Measurements from ENCODE around the gene LRRC27.
"Not testable (repeated sequence)": the region's sequence is repeated elsewhere in the genome, so short reads cannot be mapped to it uniquely, and the experiment has no call there.

The LRRC27 gene

DNA sequence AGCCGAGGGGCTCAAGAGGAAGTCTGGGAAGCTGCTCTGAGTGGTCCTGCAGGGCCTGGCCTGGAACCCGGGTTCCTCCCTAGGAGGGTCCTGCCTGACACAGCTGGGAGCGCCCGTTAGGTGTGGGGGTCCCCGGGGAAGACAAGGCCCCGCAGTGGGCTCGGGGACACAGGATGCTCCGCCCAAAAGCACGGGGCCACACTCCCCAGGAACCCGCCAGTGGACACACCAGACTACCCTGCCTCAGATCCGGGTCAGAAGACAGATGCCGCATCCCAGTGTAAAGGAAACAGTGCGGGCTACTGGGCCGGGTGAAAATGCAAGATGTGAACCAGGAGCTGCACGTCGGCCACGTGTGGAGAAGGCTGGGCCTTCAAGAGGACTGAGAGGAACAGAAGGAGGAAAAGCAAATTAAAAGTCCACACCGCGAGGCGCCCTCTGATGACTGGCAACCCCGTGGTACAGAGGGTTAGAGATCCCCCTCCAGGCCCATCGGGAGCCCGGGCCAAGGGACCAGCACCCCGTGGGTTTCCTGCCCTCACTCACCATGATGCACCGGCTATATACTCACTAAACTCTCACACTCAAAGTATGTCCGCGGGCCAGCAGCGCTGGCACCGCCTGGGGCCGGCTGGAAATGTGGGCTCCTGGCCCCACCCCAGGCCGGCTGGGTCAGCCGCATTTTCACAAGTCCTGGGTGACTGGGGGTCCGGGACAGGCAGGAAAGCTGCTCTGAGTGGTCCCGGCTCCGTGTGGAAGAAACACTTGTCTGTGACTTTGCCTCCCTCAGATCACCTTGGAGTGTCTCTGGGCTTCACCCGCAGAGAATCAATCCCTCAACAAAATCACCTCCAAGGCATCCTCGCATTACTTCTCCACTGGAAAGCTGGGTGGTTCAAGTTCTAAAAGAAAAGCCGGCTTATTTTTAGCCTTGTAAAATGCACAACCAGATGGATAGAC, 30.3 kb upstream of the LRRC27 start:
- no peak for DNase-seq

DNA sequence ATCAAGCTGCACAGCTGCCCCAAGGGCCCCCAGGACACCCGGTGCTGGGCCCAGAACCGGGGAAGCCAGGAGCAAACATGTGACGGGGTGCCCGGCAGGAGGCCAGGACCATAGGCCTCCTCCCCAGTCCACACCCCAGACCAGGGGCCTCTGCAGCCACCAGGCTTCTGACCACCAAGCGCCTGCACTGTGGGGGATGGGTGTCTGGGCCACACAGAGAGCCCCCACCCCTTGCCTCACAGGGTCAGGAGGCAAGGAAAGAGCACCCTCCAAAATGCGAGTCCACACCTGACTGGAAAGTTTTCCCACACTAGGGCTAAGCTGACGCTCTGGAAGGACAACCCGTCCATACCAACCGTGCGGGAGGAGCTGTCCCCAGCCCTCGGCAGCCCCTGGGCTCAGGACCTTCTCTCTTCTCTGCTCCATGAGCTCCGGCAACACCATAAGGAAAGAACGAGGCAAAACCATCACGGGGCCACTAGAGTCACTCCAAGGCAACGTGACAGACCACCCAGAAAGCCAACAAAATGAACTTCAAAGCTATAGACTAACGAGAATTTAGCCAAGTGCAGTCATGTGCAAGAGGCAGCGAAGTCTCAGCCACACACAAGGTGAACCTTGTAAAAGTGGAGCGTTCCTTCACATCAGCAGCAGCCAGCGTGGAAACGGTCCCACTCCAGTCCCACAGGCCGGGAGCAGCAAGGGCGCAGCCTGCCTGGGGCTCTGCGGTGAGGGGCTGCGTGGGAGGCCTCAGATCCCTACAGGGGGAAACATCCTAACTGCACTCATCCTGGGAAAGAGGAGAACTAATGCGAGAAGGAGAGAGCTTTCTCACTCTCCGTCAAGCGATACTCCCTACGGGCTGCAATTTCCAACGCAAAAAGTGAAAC, 29.3 kb upstream of the LRRC27 start:
- no peak for DNase-seq

DNA sequence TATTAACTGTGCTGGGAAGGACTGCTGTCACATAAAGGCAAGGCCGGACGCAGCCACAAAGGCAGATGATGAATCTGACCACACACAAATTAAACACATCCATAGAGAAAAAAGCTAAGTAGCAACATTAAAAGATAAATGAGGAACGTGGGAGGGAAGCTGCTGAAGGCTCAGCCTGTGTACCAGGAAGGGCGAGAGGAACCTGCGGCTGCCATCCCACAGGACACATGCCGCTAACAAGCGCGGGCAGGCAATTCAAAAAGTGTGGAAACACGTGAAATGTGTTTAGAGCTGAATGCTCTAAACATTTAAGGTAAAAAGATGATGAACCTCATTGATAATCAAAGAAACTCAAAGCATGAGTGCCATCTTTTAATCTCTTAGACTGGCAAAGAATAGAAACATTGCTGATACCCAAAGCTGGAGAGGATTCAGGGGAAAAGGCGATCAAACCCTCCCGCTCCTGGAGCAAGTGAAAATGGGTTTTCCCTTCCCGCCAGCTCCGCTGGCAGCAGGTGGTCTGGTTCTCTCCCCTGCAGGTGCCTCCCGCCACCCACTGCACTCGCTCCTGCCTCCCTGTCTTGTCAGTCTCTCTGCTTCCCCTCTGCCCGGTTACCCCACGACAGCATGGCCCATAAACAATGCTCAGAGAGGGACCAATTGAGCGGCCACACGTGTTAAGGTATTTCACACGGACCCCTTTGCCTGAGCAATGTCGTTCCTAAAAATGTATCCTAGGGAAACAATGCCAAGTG, 28.5 kb upstream of the LRRC27 start:
- DNase-seq = no peak

DNA sequence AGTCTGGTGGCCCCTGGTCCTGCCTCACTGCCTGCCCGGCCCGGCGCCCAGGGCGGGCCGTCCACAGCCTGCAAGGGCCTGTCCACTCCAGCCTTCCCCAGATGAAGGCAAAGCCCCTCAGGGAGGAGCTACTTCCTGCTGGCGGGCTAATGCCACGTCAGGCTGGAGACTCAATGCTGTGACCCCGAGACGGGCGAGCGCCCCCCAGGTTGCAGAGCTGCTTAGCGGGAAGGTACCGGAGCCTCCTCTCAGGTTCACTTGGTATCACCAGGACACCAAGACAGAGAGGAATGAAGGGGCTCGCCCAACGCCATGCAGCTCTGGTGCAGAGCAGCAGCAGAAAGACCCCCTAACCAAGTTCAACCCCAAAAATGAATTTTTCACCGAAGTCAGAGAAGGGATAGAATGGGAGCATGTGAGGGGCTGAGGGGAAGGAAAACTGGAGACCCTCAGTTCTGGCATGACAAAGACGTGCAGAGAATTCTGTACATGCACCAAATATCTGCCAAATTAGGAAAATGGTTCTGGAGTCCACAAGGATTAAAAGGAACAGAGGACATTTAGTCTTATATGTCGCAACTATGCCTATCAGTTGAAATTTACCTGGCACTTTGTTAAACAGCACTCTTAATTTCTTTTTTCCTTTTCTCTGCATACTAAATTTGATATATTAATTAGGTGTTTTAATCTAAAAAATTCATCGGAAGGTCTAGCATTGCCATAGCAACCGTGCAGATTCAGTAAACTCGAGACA, 27.1 kb upstream of the LRRC27 start:
- DNase-seq = no peak

DNA sequence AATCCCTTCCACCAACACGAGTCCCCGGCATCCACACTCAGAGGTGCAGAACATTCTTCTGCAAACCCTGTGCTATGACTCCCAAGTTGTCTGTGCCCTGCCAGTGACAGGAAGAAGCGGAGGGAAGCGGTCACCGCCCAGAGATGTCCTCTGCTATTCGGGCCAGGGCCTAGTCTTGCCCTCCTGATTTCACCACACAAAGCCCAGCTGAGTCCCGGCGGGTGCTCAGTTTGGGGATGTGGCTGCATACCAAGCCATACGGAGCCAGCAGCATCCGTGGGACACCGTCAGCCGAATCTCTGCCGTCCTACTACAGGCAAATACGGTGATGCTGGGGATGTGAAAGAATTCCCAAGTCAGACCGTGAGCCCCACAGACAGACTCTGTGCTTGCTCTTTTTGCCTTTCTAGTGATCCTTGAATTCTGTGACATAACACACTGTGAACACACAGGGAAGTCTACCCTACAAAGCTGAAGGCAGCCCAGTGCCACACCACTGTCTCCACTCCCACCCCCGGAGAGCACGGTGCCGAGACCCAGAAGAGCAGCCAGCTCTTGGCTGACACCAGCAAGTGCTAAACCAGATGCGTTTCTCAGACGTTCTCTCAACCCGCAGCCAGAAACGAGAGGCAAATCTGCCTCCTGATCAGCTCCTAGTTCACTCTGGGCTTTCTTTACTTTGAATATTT, 26.2 kb upstream of the LRRC27 start:
- DNase-seq = no peak

GRCh38 chr10:132306343-132306685, 25.7 kb upstream of the LRRC27 start:
- no peak for DNase-seq

DNA sequence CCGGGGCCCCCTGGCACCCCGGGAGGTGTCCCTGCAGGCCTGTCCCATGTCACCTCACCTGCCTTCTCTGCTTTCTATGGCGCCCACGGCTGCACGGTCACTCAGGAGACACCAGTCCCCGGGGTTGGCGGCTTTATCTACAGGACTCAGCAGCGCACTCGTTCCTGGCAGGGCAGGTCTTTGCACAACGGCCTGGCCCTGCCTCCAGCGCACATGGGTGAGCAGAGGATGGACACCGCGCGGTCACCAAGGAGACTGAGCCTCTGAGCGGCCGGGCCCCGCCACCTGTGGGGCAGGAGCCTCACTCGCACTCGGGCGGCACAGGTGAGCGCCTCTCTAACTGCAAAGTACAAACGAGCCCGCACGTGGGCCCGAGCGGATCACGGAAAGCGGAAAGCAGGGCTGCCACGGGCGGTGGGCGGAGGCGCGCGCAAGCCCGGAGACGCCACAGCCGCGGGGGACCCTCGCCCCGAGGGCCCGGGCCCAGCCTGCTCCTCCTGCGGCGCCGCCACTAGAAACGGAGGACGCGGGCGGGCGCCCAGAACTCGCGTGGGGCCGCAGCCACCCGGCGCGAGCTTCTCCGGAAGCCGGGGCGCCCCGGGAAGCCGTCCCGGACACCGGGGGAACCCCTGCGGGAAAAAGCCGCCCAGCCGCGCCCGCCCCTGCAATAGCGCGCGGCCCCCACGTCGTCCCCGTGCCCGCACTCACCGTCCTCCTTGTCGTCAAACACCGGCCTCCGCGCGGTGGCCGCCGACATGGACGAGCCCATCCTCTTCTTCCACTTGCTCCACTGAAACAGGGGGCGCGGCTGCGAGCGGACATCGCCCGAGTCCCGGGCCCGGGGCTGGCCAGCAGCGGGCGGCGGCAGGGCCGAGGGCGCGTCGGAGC, 24.9 kb upstream of the LRRC27 start:
- no peak for DNase-seq

DNA sequence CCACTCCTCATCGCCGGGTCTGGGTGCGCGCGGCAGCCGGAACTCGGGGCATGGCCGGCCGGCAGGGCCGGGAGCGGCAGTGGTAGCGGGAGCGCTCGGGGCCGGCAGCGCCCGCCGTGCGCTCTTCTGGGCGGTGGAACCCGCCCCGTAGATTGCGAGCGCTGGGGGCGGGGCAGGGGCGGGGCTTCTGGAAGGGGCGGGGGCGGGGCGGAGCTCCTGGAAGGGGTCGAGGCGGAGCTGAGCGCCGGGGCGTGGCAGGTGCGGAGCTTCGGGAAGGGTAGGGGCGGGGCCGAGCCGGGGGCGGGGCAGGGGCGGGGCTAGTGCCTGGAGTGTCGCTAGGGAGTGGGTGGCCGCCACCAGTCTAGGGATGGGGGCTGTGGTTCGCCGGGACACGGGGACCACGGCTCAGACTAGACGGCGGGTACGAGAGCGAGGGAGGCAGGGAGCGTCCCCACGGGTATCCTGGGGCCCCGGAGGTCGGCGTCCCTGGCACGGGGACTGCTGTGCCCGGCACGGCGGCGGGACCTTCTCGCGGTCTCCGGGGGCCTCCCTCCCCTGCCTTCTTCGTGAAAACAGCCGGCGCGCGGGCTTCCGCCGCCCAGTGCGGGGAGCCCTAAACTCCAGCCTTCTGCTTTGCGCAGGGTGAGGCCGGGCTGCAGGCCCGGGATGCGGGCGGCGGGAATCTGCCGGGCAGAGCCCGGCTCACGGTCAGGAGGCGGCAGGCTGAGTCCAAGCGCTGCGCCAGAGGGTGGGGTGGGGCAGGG, 24.0 kb upstream of the LRRC27 start, which contains the start of gene STK32C:
TSS of gene STK32C (minus strand) at position 128 of the 764 bp plus-strand sequence. CDS start at position 11, 117 bp downstream.
- DNase-seq = no peak

GRCh38 chr10:132308587-132309470, 23.2 kb upstream of the LRRC27 start:
- no peak for DNase-seq

- no peak for DNase-seq
Measured at GRCh38 chr10:132309471-132309865, 22.5 kb upstream of the LRRC27 start.

DNA sequence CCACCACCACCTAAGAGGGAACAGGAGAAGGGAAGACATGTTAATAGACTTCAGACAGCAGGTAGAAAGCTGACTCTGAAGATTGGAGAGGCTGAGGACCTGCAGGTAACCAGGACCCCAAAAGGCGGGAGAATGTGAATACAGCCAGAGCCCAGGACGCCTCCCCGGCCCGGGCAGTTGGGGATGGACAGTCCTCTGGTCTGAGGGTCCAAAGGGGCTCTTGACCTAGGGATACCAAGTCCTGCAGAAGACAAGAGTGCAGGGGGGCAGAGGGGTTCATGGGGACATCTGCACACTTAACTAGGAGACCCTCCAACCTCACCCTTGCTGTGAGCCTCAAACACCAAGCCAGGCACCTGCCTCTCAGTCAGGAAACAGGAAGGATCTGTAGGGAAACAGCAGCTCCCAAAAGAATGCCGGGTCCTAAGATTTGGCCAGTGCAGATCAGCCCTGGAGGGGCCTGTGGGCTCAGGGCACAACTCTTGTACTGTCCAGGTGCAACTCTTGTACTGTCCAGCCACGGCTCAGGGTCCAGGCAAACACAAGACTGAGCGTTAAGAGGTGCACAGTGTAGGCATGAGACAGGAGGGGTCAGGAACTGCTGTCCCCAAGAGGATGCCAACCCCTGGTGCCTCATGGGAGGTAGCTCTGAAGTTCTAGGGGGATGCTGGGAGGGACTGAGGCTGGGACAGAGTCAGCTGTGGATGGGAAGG, 22.0 kb upstream of the LRRC27 start:
- no peak for DNase-seq

- no peak for DNase-seq
Measured at GRCh38 chr10:132310701-132311337, 21.2 kb upstream of the LRRC27 start.

GRCh38 chr10:132311338-132311939, 20.6 kb upstream of the LRRC27 start:
- DNase-seq = no peak

DNA sequence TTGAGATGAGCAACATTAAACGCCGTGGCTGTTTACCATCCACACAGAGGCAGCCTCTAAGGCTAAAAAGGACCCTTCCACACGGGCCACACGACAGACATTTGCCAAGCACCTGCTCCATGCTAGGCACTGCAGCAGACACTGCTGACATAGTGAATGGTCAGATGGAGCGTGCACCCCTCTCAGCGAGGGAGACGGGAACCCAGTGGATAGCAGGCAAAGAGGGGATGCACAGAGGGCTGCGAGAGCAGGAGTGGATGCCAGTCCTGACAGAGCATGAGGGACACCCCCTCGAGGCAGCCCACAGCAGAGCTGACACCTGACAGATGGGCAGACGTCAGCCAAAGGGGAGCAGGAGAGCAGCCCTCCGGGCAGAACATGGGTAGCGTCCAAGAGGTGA, 18.7 kb upstream of the LRRC27 start:
- DNase-seq = no peak

- no peak for DNase-seq
Measured at GRCh38 chr10:132313865-132314264, 18.1 kb upstream of the LRRC27 start.

- no peak for DNase-seq
Measured at GRCh38 chr10:132314336-132314735, 17.7 kb upstream of the LRRC27 start.

DNA sequence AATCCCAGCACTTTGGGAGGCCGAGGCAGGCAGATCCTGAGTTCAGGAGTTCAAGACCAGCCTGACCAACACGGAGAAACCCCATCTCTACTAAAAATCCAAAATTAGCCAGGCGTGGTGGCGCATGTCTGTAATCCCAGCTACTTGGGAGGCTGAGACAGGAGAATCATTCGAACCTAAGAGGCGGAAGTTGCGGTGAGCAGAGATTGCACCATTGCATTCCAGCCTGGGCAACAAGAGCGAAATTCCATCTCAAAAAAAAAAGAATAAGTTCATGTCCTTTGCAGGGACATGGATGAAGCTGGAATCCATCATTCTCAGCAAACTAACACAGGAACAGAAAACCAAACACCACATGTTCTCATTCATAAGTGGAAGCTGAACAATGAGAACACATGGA, 17.1 kb upstream of the LRRC27 start:
- DNase-seq = not testable (repeated sequence)
